ENCODE results near the gene SLC4A1. TPM values are rescaled to one million over a fixed set of nuclear protein-coding genes. Genes with fewer than 3 reads are reported as not detected.
A peak's percentile ranks its signal among the peaks of the same experiment; 100 is the strongest.

The SLC4A1 gene
- total RNA-seq, 3 donors from 2014 or later (not counting 1 experiment from before 2014, with no cell fraction given): not detected

DNA sequence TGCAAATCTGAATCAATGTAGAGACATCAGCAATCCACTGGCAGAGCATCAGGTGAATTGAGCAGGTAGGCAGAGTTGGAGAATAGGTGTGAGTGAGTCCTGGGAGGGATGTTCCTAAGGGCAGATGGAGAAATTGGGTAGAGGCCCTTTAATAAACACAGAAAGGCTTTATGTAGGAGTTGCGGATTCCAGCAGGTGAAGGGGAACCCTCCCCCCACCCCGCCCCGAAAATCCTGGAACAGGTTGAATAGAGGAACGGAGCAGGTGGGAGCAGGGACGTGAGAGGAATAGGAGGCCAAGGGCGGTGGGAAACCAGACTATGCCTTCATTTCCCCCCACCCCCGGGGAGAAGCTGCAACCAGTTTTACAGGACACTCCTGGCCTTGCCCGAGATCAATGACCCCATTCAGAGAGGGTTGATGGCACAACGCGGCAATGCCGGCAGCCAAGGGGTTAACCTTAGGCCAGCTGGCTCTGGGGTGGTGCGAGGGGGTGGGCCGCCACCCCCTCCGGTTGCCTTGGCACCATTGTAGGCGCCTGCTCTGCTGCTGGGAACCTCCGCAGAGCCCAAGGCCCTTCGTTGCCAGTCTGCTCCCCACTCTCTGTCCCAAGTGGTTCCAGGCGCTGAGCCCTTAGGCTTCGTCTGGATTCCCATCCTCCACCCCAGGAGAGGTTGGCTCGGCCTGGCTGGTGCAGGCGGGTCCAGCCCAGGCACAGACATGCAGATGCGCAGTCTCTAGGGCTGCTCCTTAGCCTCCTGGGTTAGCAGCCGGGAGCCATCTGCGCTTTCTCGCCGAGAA lies 39.7 kb upstream of the SLC4A1 start:
- 7% methylated on average over 26 of the region's 26 CpGs for WGBS (ENCODE audit: insufficient coverage)
- TF ChIP-seq, protein P1, sequence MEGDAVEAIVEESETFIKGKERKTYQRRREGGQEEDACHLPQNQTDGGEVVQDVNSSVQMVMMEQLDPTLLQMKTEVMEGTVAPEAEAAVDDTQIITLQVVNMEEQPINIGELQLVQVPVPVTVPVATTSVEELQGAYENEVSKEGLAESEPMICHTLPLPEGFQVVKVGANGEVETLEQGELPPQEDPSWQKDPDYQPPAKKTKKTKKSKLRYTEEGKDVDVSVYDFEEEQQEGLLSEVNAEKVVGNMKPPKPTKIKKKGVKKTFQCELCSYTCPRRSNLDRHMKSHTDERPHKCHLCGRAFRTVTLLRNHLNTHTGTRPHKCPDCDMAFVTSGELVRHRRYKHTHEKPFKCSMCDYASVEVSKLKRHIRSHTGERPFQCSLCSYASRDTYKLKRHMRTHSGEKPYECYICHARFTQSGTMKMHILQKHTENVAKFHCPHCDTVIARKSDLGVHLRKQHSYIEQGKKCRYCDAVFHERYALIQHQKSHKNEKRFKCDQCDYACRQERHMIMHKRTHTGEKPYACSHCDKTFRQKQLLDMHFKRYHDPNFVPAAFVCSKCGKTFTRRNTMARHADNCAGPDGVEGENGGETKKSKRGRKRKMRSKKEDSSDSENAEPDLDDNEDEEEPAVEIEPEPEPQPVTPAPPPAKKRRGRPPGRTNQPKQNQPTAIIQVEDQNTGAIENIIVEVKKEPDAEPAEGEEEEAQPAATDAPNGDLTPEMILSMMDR (IDR thresholded peaks at IDR 0.05): no peak

DNA sequence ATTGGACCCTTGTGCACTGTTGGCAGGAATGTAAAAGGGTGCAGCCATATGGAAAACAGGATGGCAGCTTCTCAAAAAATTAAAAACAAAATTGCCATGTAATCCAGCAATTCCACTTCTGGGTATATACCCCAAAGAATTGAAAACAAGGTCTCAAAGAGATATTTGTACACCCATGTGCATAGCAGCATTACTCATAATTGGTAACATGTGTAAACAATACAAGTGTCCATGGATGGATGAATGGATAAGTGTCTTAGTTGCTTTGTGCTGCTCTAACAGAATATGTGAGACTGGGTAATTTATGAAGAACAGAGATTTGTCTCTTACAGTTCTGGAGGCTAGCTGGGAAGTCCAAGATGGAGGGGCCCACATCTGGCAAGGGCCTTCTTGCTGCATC lies 36.7 kb upstream of the SLC4A1 start:
- DNase-seq (no peak), ATAC-seq (no peak)
- no peak overlapping the region for H3K4me3 Mint-ChIP-seq
- Histone ChIP-seq H3K4me3 (ENCODE audit: low read length) (no peak overlapping the region), H3K9me3 (ENCODE audit: control insufficient read depth, insufficient read depth, low read length) (no peaks in the 10 kb centered on the region), H3K27me3 (ENCODE audit: control insufficient read depth, insufficient read depth, low read length) (peaks cover 20% of the 10 kb centered on the region), H3K27ac (ENCODE audit: low read length) (no peak overlapping the region), H3K36me3 (ENCODE audit: control insufficient read depth, insufficient read depth, low read length) (no peaks in the 10 kb centered on the region), H3K4me1 (ENCODE audit: control insufficient read depth, insufficient read depth, low read length) (peaks cover 22% of the 10 kb centered on the region)
- peaks cover 11 to 12% of the 10 kb centered on the region in 2 donors for H3K4me1 Mint-ChIP-seq
- intact Hi-C loops (cut with micrococcal nuclease): no loop called here
- no peaks in the 10 kb centered on the region for H3K36me3 Mint-ChIP-seq
- H3K9me3 Mint-ChIP-seq: no peaks in the 10 kb centered on the region
- peaks cover 20 to 27% of the 10 kb centered on the region in 2 donors for H3K27me3 Mint-ChIP-seq (ENCODE audit: low read depth in 2 of 2)
- TF ChIP-seq, protein P1 (IDR thresholded peaks at IDR 0.05): no peak
- H3K27ac Mint-ChIP-seq: no peak overlapping the region

More for the DNA sequence above, 39.7 kb upstream of the SLC4A1 start:
- Mint-ChIP-seq H3K27ac (no peak overlapping the region), H3K4me1 (peaks cover 11 to 18% of the 10 kb centered on the region in 2 donors), H3K9me3 (no peaks in the 10 kb centered on the region), H3K27me3 (ENCODE audit: low read depth in 2 of 2) (peaks cover 19 to 21% of the 10 kb centered on the region in 2 donors), H3K4me3 (peak overlapping the region; percentile 25), H3K36me3 (no peaks in the 10 kb centered on the region)
- H3K4me1 ChIP-seq (ENCODE audit: control insufficient read depth, insufficient read depth, low read length): peaks cover 22% of the 10 kb centered on the region
- DNase-seq (no peak), ATAC-seq (peak in 2 of 3 donors; percentile 16 to 19)
- intact Hi-C loops (cut with micrococcal nuclease): no loop called here
- H3K9me3 ChIP-seq (ENCODE audit: control insufficient read depth, insufficient read depth, low read length): no peaks in the 10 kb centered on the region
- no peak overlapping the region for H3K4me3 ChIP-seq (ENCODE audit: low read length)
- no peak overlapping the region for H3K27ac ChIP-seq (ENCODE audit: low read length)
- no peaks in the 10 kb centered on the region for H3K36me3 ChIP-seq (ENCODE audit: control insufficient read depth, insufficient read depth, low read length)
- H3K27me3 ChIP-seq (ENCODE audit: control insufficient read depth, insufficient read depth, low read length): peaks cover 20% of the 10 kb centered on the region

DNA sequence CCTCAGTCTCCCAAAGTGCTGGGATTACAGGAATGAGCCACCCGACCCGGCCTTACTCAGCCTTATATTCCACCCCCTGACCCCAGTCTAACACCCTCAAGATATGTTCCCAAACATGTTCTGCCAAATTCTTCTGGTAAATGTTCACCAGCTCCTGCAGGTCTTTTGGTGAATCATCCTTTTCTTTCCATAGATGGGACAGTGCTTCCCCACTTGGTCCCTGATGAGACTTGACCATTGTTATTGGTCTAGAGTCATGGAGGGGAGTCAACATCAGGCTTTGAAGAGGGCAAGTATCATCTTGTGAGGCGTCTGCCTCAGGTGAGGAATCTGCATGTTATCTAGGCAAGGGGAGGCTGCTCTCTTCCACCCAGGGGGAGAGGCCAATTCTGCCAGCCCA lies 30.0 kb upstream of the SLC4A1 start:
- Histone ChIP-seq H3K36me3 (ENCODE audit: control insufficient read depth, insufficient read depth, low read length) (no peaks in the 10 kb centered on the region), H3K27ac (ENCODE audit: low read length) (no peak overlapping the region), H3K9me3 (ENCODE audit: control insufficient read depth, insufficient read depth, low read length) (no peaks in the 10 kb centered on the region), H3K4me3 (ENCODE audit: low read length) (no peak overlapping the region), H3K4me1 (ENCODE audit: control insufficient read depth, insufficient read depth, low read length) (peaks cover 10% of the 10 kb centered on the region), H3K27me3 (ENCODE audit: control insufficient read depth, insufficient read depth, low read length) (no peaks in the 10 kb centered on the region)
- intact Hi-C loops (cut with micrococcal nuclease): no loop called here
- Mint-ChIP-seq H3K4me1 (no peaks in the 10 kb centered on the region), H3K27me3 (ENCODE audit: low read depth in 2 of 2) (peaks cover 7 to 13% of the 10 kb centered on the region in 2 donors), H3K36me3 (no peaks in the 10 kb centered on the region), H3K4me3 (no peak overlapping the region), H3K27ac (no peak overlapping the region), H3K9me3 (no peaks in the 10 kb centered on the region)
- TF ChIP-seq, protein P1 (IDR thresholded peaks at IDR 0.05): no peak
- 81% methylated on average over 3 of the region's 3 CpGs for WGBS (ENCODE audit: insufficient coverage)
- no peak for DNase-seq
- ATAC-seq: no peak

Data from natural killer cell (primary cell).